CD14-positive monocyte (primary cell): ENCODE data around the gene OSBPL8. TPM values are rescaled to one million over a fixed set of nuclear protein-coding genes. Genes with fewer than 3 reads are reported as not detected.

Source experiments
- DNase-seq, 3 donors: peaks; one replicate each; pipeline ENCODE4 v3.0.0-alpha.2; 2011 to 2022
- H2AFZ ChIP-seq: 2 replicates; pipeline ENCODE4 v1.6.0; 2012; ENCODE audit warnings: mild to moderate bottlenecking, low read depth, low read length, inconsistent platforms; ENCODE audit not compliant: insufficient read depth, poor library complexity, severe bottlenecking
- H3K27ac ChIP-seq, 2 donors: 1 replicate in 1 of 2; 2 replicates in 1 of 2; pipeline ENCODE4 v1.5.1; 2012 to 2013; ENCODE audit warnings: low read length in 2 of 2, control low read depth in 1 of 2, inconsistent platforms in 1 of 2, low read depth in 1 of 2, mild to moderate bottlenecking in 1 of 2
- H3K27me3 ChIP-seq, 2 donors: one replicate each; pipeline versions ENCODE4 v1.6.0 to v1.6.1; 2011 to 2013; ENCODE audit warnings: low read length in 2 of 2; ENCODE audit not compliant: control insufficient read depth in 2 of 2, insufficient read depth in 2 of 2
- H3K36me3 ChIP-seq, 2 donors: replicated peaks in 1 of 2; 1 replicate in 1 of 2; 2 replicates in 1 of 2; pipeline versions ENCODE4 v1.5.1 to v1.6.1; 2012 to 2013; ENCODE audit warnings: low read length in 2 of 2, control low read depth in 1 of 2, inconsistent platforms in 1 of 2, mild to moderate bottlenecking in 1 of 2; ENCODE audit not compliant: insufficient read depth in 2 of 2, control insufficient read depth in 1 of 2
- H3K4me1 ChIP-seq, 2 donors: 1 replicate in 1 of 2; 2 replicates in 1 of 2; pipeline versions ENCODE4 v1.5.1 to v1.6.1; 2012 to 2013; ENCODE audit warnings: low read length in 2 of 2, control low read depth in 1 of 2, inconsistent platforms in 1 of 2, mild to moderate bottlenecking in 1 of 2, moderate library complexity in 1 of 2; ENCODE audit not compliant: insufficient read depth in 2 of 2, control insufficient read depth in 1 of 2
- H3K4me2 ChIP-seq: replicated peaks from 2 replicates; pipeline ENCODE3; 2012; ENCODE audit warnings: low read length, moderate library complexity, mild to moderate bottlenecking; ENCODE audit not compliant: poor library complexity, severe bottlenecking; ENCODE audit errors: extremely low read depth
- H3K4me3 ChIP-seq, 3 experiments: fragments of 200-600 bp in 1 of 3; sonication (generic) in 1 of 3; replicated peaks in 1 of 3; 1 replicate in 2 of 3; 2 replicates in 1 of 3; pipeline ENCODE4 v1.5.1; 2011 to 2013; ENCODE audit warnings: low read length in 3 of 3, mild to moderate bottlenecking in 3 of 3, control low read depth in 2 of 3, low read depth in 2 of 3, inconsistent platforms in 1 of 3, moderate library complexity in 1 of 3
- H3K79me2 ChIP-seq: 2 replicates; pipeline ENCODE4 v1.6.0; 2012; ENCODE audit warnings: mild to moderate bottlenecking, control low read depth, inconsistent platforms, low read length, moderate library complexity; ENCODE audit not compliant: insufficient read depth
- H3K9ac ChIP-seq: 2 replicates; pipeline ENCODE4 v1.6.0; 2017; ENCODE audit warnings: low read length, mild to moderate bottlenecking; ENCODE audit not compliant: insufficient read depth, poor library complexity, severe bottlenecking
- H3K9me3 ChIP-seq, 2 donors: replicated peaks in 1 of 2; 1 replicate in 1 of 2; 2 replicates in 1 of 2; pipeline versions ENCODE4 v1.5.1 to v1.6.1; 2012 to 2013; ENCODE audit warnings: low read length in 2 of 2, control low read depth in 1 of 2; ENCODE audit not compliant: control insufficient read depth in 1 of 2, insufficient read depth in 1 of 2
- H4K20me1 ChIP-seq: 2 replicates; pipeline ENCODE4 v1.6.0; 2012; ENCODE audit warnings: mild to moderate bottlenecking, low read length, control low read depth, moderate library complexity; ENCODE audit not compliant: insufficient read depth
- H3K27ac Mint-ChIP-seq, 7 donors: one replicate each; pipeline ENCODE4 v1.8.0; 2020; ENCODE audit warnings: mild to moderate bottlenecking in 7 of 7, mixed read lengths in 7 of 7, moderate library complexity in 6 of 7, inconsistent platforms in 2 of 7
- H3K27me3 Mint-ChIP-seq, 3 donors: one replicate each; pipeline ENCODE4 v1.8.0; 2021 to 2022; ENCODE audit warnings: low read depth in 3 of 3, mild to moderate bottlenecking in 3 of 3, mixed read lengths in 3 of 3, moderate library complexity in 3 of 3, inconsistent platforms in 1 of 3
- H3K36me3 Mint-ChIP-seq, 2 donors: one replicate each; pipeline ENCODE4 v1.8.0; 2020; ENCODE audit warnings: mixed read lengths in 2 of 2, inconsistent platforms in 1 of 2, mild to moderate bottlenecking in 1 of 2
- H3K4me1 Mint-ChIP-seq: one replicate; pipeline ENCODE4 v1.8.0; 2020; ENCODE audit warnings: mild to moderate bottlenecking, mixed read lengths
- H3K4me3 Mint-ChIP-seq, 2 donors: one replicate each; pipeline ENCODE4 v1.8.0; 2020; ENCODE audit warnings: mild to moderate bottlenecking in 2 of 2, mixed read lengths in 2 of 2, moderate library complexity in 1 of 2
- H3K9me3 Mint-ChIP-seq, 7 donors: one replicate each; pipeline ENCODE4 v1.8.0; 2020 to 2022; ENCODE audit warnings: mixed read lengths in 7 of 7, mild to moderate bottlenecking in 6 of 7, moderate library complexity in 6 of 7, inconsistent platforms in 2 of 7
- WGBS: methylation state at CpG from one replicate; pipeline ENCODE4 v1.1.5; 2013; ENCODE audit warnings: missing lambda C conversion rate; ENCODE audit not compliant: insufficient coverage; 5-methylcytosine and 5-hydroxymethylcytosine counted together
- intact Hi-C, 2 donors: fragments of 100-400 bp; cut with micrococcal nuclease; formaldehyde crosslinking; loops; one replicate each; pipeline versions ENCODE4 v1.15.0 to v1.15.1; 2023
- polyA plus RNA-seq, 3 donors: library from polyadenylated mRNA; depleted of rRNA in 1 of 3; unstranded in 2 of 3; stranded (reverse) in 1 of 3; fragments of 300-500 nt in 2 of 3; fragments of >200 nt in 1 of 3; fragmentation: Illumina TruSeq in 2 of 3; gene quantifications; 1 replicate in 2 of 3; 2 replicates in 1 of 3; pipeline ENCODE4 v1.2.3, GENCODE V29; 2012 to 2021
- TF ChIP-seq, protein P1 (sequence below): fragments of 200-600 bp; IDR thresholded peaks from one replicate; pipeline ENCODE4 v1.8.0; 2022; ENCODE audit warnings: antibody characterized with exemption, mild to moderate bottlenecking

Gene OSBPL8
- polyA plus RNA-seq, 3 donors: 25.3 to 167 (median 147) TPM

- peaks cover 8 to 18% of the 10 kb centered on the region in 2 donors for H3K36me3 Mint-ChIP-seq
- Histone ChIP-seq H4K20me1 (peaks cover 88% of the 10 kb centered on the region), H3K4me3 (no peak overlapping the region), H3K36me3 (peaks cover 0 to 20% of the 10 kb centered on the region in 2 donors), H3K79me2 (peaks cover 59% of the 10 kb centered on the region), H3K27ac (no peak overlapping the region), H3K9me3 (peaks cover 3 to 20% of the 10 kb centered on the region in 2 donors), H3K9ac (no peak overlapping the region), H3K4me2 (no peak overlapping the region), H3K27me3 (no peaks in the 10 kb centered on the region), H3K4me1 (no peaks in the 10 kb centered on the region), H2AFZ (no peak overlapping the region)
- no peak for DNase-seq
- TF ChIP-seq, protein P1, sequence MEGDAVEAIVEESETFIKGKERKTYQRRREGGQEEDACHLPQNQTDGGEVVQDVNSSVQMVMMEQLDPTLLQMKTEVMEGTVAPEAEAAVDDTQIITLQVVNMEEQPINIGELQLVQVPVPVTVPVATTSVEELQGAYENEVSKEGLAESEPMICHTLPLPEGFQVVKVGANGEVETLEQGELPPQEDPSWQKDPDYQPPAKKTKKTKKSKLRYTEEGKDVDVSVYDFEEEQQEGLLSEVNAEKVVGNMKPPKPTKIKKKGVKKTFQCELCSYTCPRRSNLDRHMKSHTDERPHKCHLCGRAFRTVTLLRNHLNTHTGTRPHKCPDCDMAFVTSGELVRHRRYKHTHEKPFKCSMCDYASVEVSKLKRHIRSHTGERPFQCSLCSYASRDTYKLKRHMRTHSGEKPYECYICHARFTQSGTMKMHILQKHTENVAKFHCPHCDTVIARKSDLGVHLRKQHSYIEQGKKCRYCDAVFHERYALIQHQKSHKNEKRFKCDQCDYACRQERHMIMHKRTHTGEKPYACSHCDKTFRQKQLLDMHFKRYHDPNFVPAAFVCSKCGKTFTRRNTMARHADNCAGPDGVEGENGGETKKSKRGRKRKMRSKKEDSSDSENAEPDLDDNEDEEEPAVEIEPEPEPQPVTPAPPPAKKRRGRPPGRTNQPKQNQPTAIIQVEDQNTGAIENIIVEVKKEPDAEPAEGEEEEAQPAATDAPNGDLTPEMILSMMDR: no peak
- H3K27ac Mint-ChIP-seq: no peak overlapping the region
- H3K4me3 Mint-ChIP-seq: no peak overlapping the region
- 100% methylated on average over 1 of the region's 2 CpGs for WGBS
- no peaks in the 10 kb centered on the region for H3K4me1 Mint-ChIP-seq
- H3K9me3 Mint-ChIP-seq: peaks cover 3 to 14% (median 10%) of the 10 kb centered on the region in 7 donors
- no peaks in the 10 kb centered on the region for H3K27me3 Mint-ChIP-seq
- intact Hi-C loops: no loop called here
Observed at GRCh38 chr12:76422154-76422542, 137.4 kb downstream of the OSBPL8 start.

DNA sequence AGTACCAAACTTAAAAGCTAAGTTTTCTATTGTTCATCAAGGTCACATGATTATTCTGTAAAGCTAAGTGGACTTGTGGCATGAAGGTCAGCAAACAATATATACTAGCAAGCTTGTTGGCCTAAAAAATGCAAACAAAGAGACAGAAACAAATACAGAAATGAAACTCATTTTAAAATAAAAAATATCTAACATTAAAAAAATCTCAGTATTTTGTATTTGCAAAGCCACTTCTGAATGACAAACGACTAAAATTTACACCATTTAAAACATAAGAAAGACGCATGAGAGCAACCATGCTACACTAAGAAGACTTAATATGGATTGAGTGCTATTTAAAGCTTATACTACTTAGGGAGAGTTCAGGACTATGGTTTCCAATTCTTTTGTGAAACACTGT is 138.5 kb downstream of the OSBPL8 start:
- no peak for DNase-seq
- H4K20me1 ChIP-seq: peaks cover 79% of the 10 kb centered on the region
- H3K27me3 ChIP-seq: no peaks in the 10 kb centered on the region
- no peak overlapping the region for H3K27ac ChIP-seq
- TF ChIP-seq, protein P1: no peak
- H2AFZ ChIP-seq: no peak overlapping the region
- no peak overlapping the region for H3K4me3 ChIP-seq
- no peak overlapping the region for H3K9ac ChIP-seq
- H3K79me2 ChIP-seq: peaks cover 51% of the 10 kb centered on the region
- Mint-ChIP-seq H3K27me3 (no peaks in the 10 kb centered on the region), H3K4me3 (no peak overlapping the region), H3K27ac (no peak overlapping the region), H3K36me3 (peaks cover 6 to 18% of the 10 kb centered on the region in 2 donors), H3K9me3 (peaks cover 0 to 12% (median 10%) of the 10 kb centered on the region in 7 donors), H3K4me1 (no peaks in the 10 kb centered on the region)
- WGBS: no CpG with 5 or more reads among the region's 2 CpGs
- peaks cover 0 to 20% of the 10 kb centered on the region in 2 donors for H3K36me3 ChIP-seq
- H3K4me2 ChIP-seq: no peak overlapping the region
- H3K9me3 ChIP-seq: peaks cover 3 to 13% of the 10 kb centered on the region in 2 donors
- H3K4me1 ChIP-seq: no peaks in the 10 kb centered on the region
- intact Hi-C loops: no loop called here
